Peyer's patch (tissue), 4 donors: ENCODE results near the gene ZNF337. TPM values are rescaled to one million over a fixed set of nuclear protein-coding genes. Genes with fewer than 3 reads are reported as not detected.

ENCODE experiments used
- DNase-seq, 3 donors: peaks; one replicate each; pipeline ENCODE4 v3.0.0-alpha.2; 2017 to 2019
- H3K27ac ChIP-seq, 4 donors: fragments of 200-600 bp; sonication (generic); one replicate each; pipeline ENCODE4 v1.5.1; 2016 to 2019
- H3K27me3 ChIP-seq, 2 donors: fragments of 200-600 bp; sonication (generic); one replicate each; pipeline ENCODE4 v1.5.1; 2019
- H3K36me3 ChIP-seq, 3 donors: fragments of 200-600 bp; sonication (generic); one replicate each; pipeline ENCODE4 v1.5.1; 2016 to 2019
- H3K4me1 ChIP-seq, 4 donors: fragments of 200-600 bp; sonication (generic); one replicate each; pipeline ENCODE4 v1.5.1; 2016 to 2019
- H3K4me3 ChIP-seq, 4 donors: fragments of 200-600 bp; sonication (generic); 1 replicate in 3 of 4; 2 replicates in 1 of 4; pipeline ENCODE4 v1.5.1; 2016 to 2019; ENCODE audit warnings: mild to moderate bottlenecking in 1 of 4
- H3K9me3 ChIP-seq, 4 donors: fragments of 200-600 bp; sonication (generic); one replicate each; pipeline ENCODE4 v1.5.1; 2016 to 2019; ENCODE audit warnings: mild to moderate bottlenecking in 1 of 4
- CTCF ChIP-seq, 6 experiments: fragments of 450-650 bp in 4 of 6; fragments of 200-600 bp in 2 of 6; sonication (generic) in 1 of 6; IDR thresholded peaks; one replicate each; pipeline ENCODE4 v1.5.1; 2017 to 2019; ENCODE audit warnings: antibody characterized with exemption in 6 of 6, mild to moderate bottlenecking in 3 of 6, moderate library complexity in 1 of 6
- POLR2A ChIP-seq, 2 donors: fragments of 450-650 bp; IDR thresholded peaks; one replicate each; pipeline ENCODE4 v1.5.1; 2017; ENCODE audit warnings: antibody characterized with exemption in 2 of 2, mild to moderate bottlenecking in 2 of 2, moderate library complexity in 2 of 2
- small RNA-seq, 2 donors: library from RNA; depleted of rRNA; stranded (forward); fragments of <200 nt; gene quantifications; one replicate each; pipeline ENCODE3, GENCODE V24; 2016
- total RNA-seq, 4 donors: library from RNA; depleted of rRNA; stranded (reverse); fragments of >200 nt; gene quantifications; one replicate each; pipeline ENCODE4 v1.1.0, GENCODE V29; 2016

Gene ZNF337
- total RNA-seq, 4 donors from 2014 or later: 7.9 to 18.1 (median 17.6) TPM

GRCh38 chr20:25629816-25630499, 66.7 kb downstream of the ZNF337 start:
- H3K4me1 ChIP-seq: no peaks in the 10 kb centered on the region

GRCh38 chr20:25626779-25627178, 69.9 kb downstream of the ZNF337 start:
- no peak overlapping the region for H3K4me3 ChIP-seq
- peaks cover 0 to 7% (median 2%) of the 10 kb centered on the region in 4 donors for H3K4me1 ChIP-seq
- no peak for TF ChIP-seq CTCF (IDR thresholded peaks at IDR 0.05)
- no peak for TF ChIP-seq POLR2A (IDR thresholded peaks at IDR 0.05)
- no peak overlapping the region for H3K27ac ChIP-seq
- H3K9me3 ChIP-seq: no peaks in the 10 kb centered on the region
- H3K36me3 ChIP-seq: no peaks in the 10 kb centered on the region
- no peaks in the 10 kb centered on the region for H3K27me3 ChIP-seq
- DNase-seq: no peak

More at GRCh38 chr20:25629816-25630499, 66.7 kb downstream of the ZNF337 start:
- Histone ChIP-seq H3K4me3 (no peak overlapping the region), H3K36me3 (no peaks in the 10 kb centered on the region), H3K9me3 (no peaks in the 10 kb centered on the region), H3K27me3 (no peaks in the 10 kb centered on the region), H3K27ac (no peak overlapping the region)
- no peak for DNase-seq
- TF ChIP-seq POLR2A (IDR thresholded peaks at IDR 0.05) (no peak), CTCF (IDR thresholded peaks at IDR 0.05) (no peak)

- no peaks in the 10 kb centered on the region for H3K9me3 ChIP-seq
- H3K36me3 ChIP-seq: no peaks in the 10 kb centered on the region
- TF ChIP-seq CTCF (IDR thresholded peaks at IDR 0.05): no peak
- TF ChIP-seq POLR2A (IDR thresholded peaks at IDR 0.05): no peak
- peak overlapping the region; percentile 74 to 97 (median 81) for H3K4me3 ChIP-seq
- H3K27me3 ChIP-seq: no peaks in the 10 kb centered on the region
- H3K4me1 ChIP-seq: peaks cover 0 to 7% (median 2%) of the 10 kb centered on the region in 4 donors
- H3K27ac ChIP-seq: peak overlapping the region; percentile 87 to 97 (median 90)
- DNase-seq: no peak
Measured at GRCh38 chr20:25624500-25624939, 72.1 kb downstream of the ZNF337 start.

Small RNA genes within 50 kb of the gene (small RNA-seq; reads per million reads assigned to genes)
- 0 reads per million in 2 donors for gene RN7SL594P

Other genes with a start within 250 kb of the ZNF337 start
- gene NINL, start 111.3 kb downstream of the ZNF337 start, total RNA-seq: 10 to 100 TPM in 2 of 4 donors, 1 to 10 TPM in 2; 4.0 to 16.5 (median 7.9) TPM
- gene NANP, start 72.8 kb downstream of the ZNF337 start, total RNA-seq: 1 to 10 TPM; 3.2 to 5.0 (median 3.5) TPM